Measurements from ENCODE around the gene FBF1. TPM values are rescaled to one million over a fixed set of nuclear protein-coding genes. Genes with fewer than 3 reads are reported as not detected.

The FBF1 gene
- total RNA-seq, 1 donor from 2014 or later, result 27.5 TPM

DNA sequence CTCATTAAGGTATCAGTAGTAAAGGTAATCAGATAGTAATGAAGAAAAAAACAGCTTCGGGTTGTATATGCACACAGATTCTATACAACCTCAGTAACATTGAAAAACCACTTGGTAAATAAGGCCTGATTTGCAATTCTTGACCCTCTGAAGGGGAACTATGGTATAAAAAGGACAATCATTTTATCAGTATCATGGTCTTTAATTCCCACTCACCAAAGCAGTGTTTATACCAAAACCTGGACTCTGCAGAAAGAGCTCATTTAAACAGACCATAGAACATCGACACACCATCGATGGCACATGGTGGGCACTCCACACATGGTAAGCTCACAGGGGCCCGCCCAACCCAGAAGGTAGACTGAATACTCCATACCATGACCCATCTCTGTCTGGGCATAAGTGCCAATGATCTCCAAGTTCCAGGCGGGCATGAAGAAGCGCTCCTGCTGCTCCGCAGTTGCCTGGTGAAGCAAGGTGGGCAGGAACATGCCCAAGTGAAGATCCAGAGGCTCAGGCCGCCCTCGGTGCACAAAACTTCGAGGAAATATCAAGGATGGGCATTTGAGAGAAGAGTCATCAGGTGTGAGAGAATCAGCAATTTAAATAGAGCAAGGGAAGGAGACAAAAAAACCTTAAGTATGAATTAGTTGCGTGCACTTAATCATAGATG lies 19.1 kb upstream of the FBF1 start:
- no peaks in the 10 kb centered on the region for H3K27me3 Mint-ChIP-seq
- peak overlapping the region; percentile 22 for H3K27ac Mint-ChIP-seq
- peaks cover 20% of the 10 kb centered on the region for H3K36me3 Mint-ChIP-seq
- no peaks in the 10 kb centered on the region for H3K9me3 Mint-ChIP-seq
- no peak for DNase-seq (ENCODE audit: extremely low spot score, unreplicated experiment)
- TF ChIP-seq, protein P1, sequence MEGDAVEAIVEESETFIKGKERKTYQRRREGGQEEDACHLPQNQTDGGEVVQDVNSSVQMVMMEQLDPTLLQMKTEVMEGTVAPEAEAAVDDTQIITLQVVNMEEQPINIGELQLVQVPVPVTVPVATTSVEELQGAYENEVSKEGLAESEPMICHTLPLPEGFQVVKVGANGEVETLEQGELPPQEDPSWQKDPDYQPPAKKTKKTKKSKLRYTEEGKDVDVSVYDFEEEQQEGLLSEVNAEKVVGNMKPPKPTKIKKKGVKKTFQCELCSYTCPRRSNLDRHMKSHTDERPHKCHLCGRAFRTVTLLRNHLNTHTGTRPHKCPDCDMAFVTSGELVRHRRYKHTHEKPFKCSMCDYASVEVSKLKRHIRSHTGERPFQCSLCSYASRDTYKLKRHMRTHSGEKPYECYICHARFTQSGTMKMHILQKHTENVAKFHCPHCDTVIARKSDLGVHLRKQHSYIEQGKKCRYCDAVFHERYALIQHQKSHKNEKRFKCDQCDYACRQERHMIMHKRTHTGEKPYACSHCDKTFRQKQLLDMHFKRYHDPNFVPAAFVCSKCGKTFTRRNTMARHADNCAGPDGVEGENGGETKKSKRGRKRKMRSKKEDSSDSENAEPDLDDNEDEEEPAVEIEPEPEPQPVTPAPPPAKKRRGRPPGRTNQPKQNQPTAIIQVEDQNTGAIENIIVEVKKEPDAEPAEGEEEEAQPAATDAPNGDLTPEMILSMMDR (conservative IDR thresholded peaks at IDR 0.05), result no peak
- peaks cover 6% of the 10 kb centered on the region for H3K4me1 Mint-ChIP-seq (ENCODE audit: unreplicated experiment)
- H3K4me3 Mint-ChIP-seq, result no peak overlapping the region

DNA sequence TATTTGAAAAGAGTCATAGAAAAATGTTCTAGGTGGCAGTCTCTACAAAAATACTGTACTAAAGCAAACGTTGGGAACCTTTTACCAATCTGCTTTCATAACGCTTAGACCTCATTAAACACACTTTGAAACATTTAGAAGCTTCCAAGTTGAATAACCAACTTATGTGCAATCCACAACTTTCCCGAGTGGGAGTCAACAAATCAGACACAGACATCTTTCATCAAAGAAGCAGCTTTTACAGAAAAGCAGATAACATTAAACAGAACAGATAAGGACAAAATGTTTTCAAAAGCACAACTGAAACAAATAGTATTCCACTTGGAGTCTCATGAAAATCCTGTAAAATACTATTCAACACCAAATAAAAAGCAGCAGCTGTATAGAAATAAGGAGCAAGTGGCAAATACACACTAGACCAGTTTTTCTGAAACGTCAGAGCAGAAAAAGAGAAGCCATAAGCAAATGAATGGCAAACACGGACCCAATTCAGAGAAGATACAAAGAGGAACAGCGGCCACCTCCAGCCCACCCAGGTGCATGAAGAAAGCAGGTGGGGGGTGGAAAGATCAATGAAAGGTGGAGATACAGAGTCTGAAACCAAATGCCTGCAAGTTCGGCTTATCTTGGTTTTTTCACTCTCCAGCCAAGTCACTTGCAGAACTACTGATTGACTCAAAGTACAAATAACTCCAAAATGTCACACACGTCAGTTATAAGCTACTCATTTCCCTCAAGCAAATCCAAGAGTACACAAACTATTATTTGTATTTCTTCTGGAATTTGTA lies 18.4 kb upstream of the FBF1 start:
- Mint-ChIP-seq H3K9me3 (no peaks in the 10 kb centered on the region), H3K27me3 (no peaks in the 10 kb centered on the region), H3K4me3 (no peak overlapping the region), H3K36me3 (peaks cover 13% of the 10 kb centered on the region), H3K27ac (peak overlapping the region; percentile 22), H3K4me1 (ENCODE audit: unreplicated experiment) (peaks cover 6% of the 10 kb centered on the region)
- DNase-seq (ENCODE audit: extremely low spot score, unreplicated experiment), result no peak
- TF ChIP-seq, protein P1 (conservative IDR thresholded peaks at IDR 0.05), result no peak

DNA sequence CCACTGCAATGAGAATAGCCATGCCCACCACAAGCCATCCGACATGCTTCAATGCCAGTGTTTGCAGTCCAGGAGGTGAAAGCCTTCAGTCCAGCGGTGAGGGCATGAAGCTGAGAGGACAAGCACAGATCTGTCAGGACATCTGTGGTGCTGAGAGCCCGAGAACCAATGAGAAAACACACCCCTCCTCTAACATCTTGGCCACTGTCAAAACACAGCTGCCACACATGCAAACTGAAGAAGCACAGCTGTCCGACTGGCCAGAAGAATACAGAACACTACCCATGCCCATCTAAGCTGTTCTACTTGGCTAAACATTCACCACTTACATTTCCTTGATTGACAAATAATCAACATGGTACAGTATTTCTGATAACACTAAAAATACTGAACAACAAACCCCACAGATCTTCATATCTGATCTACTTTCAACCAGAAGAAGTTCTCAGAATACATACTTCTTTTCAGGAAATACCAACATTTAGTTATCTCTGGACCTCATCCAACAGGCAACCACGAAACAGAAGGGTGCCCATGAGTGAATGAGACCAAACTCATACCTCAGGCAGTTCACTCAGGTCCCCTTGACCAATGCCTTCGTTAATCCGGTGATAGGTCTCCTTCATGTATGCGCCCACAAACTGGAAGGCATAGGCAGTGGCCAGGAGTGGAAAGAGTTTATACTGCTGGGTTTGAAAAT lies 10.2 kb upstream of the FBF1 start:
- H3K4me3 Mint-ChIP-seq, result no peak overlapping the region
- H3K36me3 Mint-ChIP-seq, result peaks cover 32% of the 10 kb centered on the region
- H3K4me1 Mint-ChIP-seq (ENCODE audit: unreplicated experiment), result no peaks in the 10 kb centered on the region
- no peaks in the 10 kb centered on the region for H3K9me3 Mint-ChIP-seq
- H3K27me3 Mint-ChIP-seq, result no peaks in the 10 kb centered on the region
- TF ChIP-seq, protein P1 (conservative IDR thresholded peaks at IDR 0.05), result no peak
- DNase-seq (ENCODE audit: extremely low spot score, unreplicated experiment), result no peak
- no peak overlapping the region for H3K27ac Mint-ChIP-seq

DNA sequence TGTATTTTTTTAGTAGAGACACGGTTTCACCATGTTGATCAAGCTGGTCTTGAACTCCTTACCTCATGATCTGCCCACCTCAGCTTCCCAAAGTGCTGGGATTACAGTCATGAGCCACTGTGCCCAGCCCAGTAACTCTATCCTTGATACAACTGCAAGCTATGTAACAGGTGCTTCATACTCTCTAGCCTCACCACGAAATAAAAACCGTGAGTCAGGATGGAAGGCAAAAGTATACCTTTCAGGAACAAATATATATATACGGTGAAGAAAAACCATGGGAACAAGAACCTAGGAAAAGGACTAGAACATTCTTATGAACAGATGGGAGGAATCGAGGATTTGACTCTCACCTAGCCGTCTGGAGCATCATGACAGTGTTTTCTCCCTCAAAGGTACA lies 9.6 kb upstream of the FBF1 start:
- Mint-ChIP-seq H3K4me3 (no peak overlapping the region), H3K4me1 (ENCODE audit: unreplicated experiment) (no peaks in the 10 kb centered on the region), H3K27me3 (no peaks in the 10 kb centered on the region), H3K9me3 (no peaks in the 10 kb centered on the region), H3K27ac (no peak overlapping the region), H3K36me3 (peaks cover 28% of the 10 kb centered on the region)
- TF ChIP-seq, protein P1 (conservative IDR thresholded peaks at IDR 0.05), result no peak
- no peak for DNase-seq (ENCODE audit: extremely low spot score, unreplicated experiment)

DNA sequence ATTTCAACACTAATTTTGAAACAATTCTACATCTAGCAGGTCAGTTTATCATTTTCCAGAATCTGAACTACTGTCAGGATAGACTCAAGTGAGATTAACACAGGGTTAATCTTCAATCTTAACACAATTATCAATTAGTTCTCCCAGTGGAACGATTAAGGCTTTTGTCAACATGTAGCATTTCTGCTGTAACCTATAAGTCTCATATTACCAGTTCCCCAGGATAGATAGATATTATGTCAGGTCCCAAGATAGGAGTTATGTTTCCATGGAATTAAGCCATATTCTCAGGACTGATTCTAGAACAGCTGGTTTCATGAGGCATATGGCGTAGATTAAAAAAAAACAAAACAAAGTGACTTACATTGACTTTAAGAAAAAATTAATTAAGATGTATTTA lies 4.4 kb upstream of the FBF1 start:
- Mint-ChIP-seq H3K27me3 (no peaks in the 10 kb centered on the region), H3K9me3 (no peaks in the 10 kb centered on the region), H3K4me1 (ENCODE audit: unreplicated experiment) (peaks cover 7% of the 10 kb centered on the region), H3K4me3 (no peak overlapping the region), H3K27ac (no peak overlapping the region), H3K36me3 (peaks cover 16% of the 10 kb centered on the region)
- TF ChIP-seq, protein P1 (conservative IDR thresholded peaks at IDR 0.05), result no peak
- DNase-seq (ENCODE audit: extremely low spot score, unreplicated experiment), result no peak
